KOPT-K1 (cell line): Measurements from ENCODE around the gene IQCN.
A peak's percentile ranks its signal among the peaks of the same experiment; 100 is the strongest.

Source experiments
- H3K27ac ChIP-seq: fragments of 200-600 bp; sonication (generic); 2 replicates; pipeline ENCODE4 v1.5.1; 2016; ENCODE audit warnings: antibody characterized with exemption, mild to moderate bottlenecking, low read depth, low read length; ENCODE audit not compliant: poor library complexity, severe bottlenecking
- H3K36me3 ChIP-seq: fragments of 200-600 bp; sonication (generic); 2 replicates; pipeline ENCODE4 v1.5.1; 2017; ENCODE audit warnings: antibody characterized with exemption, mild to moderate bottlenecking, low read length, moderate library complexity; ENCODE audit not compliant: insufficient read depth
- H3K9me3 ChIP-seq: fragments of 200-600 bp; sonication (generic); 2 replicates; pipeline ENCODE4 v1.5.1; 2017; ENCODE audit warnings: antibody characterized with exemption, low read length, mild to moderate bottlenecking; ENCODE audit not compliant: insufficient read depth, poor library complexity, severe bottlenecking

Gene IQCN

GRCh38 chr19:18282021-18282787, 8.0 kb upstream of the IQCN start:
- Histone ChIP-seq H3K36me3 (peaks cover 20% of the 10 kb centered on the region), H3K9me3 (no peaks in the 10 kb centered on the region), H3K27ac (peak overlapping the region; percentile 98)

- Histone ChIP-seq H3K36me3 (peaks cover 29% of the 10 kb centered on the region), H3K9me3 (no peaks in the 10 kb centered on the region), H3K27ac (peak within 1 kb of the TSS; percentile 98)
These were observed 7.1 kb upstream of the IQCN start, which contains the start of gene JUND for GRCh38 chr19:18281082-18282020. TSS of gene JUND (minus strand) at chr19:18281622. CDS start at chr19:18281484, 138 bp downstream.

GRCh38 chr19:18280247-18281081, 6.2 kb upstream of the IQCN start:
- Histone ChIP-seq H3K9me3 (no peaks in the 10 kb centered on the region), H3K27ac (peak overlapping the region; percentile 93), H3K36me3 (peaks cover 38% of the 10 kb centered on the region)

- no peaks in the 10 kb centered on the region for H3K9me3 ChIP-seq
- peaks cover 45% of the 10 kb centered on the region for H3K36me3 ChIP-seq
- H3K27ac ChIP-seq: peak overlapping the region; percentile 93
These were observed 5.4 kb upstream of the IQCN start for GRCh38 chr19:18279516-18280246.

- Histone ChIP-seq H3K9me3 (no peaks in the 10 kb centered on the region), H3K27ac (peak overlapping the region; percentile 93), H3K36me3 (peaks cover 50% of the 10 kb centered on the region)
These were observed 4.9 kb upstream of the IQCN start for GRCh38 chr19:18279266-18279515.

- Histone ChIP-seq H3K27ac (peak overlapping the region; percentile 93), H3K9me3 (no peaks in the 10 kb centered on the region)
These were observed 4.4 kb upstream of the IQCN start for GRCh38 chr19:18278521-18279265.

GRCh38 chr19:18274781-18275356, 617 bp upstream of the IQCN start:
- Histone ChIP-seq H3K36me3 (peaks cover 51% of the 10 kb centered on the region), H3K9me3 (no peaks in the 10 kb centered on the region), H3K27ac (no peak overlapping the region)

More at GRCh38 chr19:18278521-18279265, 4.4 kb upstream of the IQCN start:
- H3K36me3 ChIP-seq: peaks cover 51% of the 10 kb centered on the region

- no peak overlapping the region for H3K27ac ChIP-seq
These were observed 562 bp downstream of the IQCN start for GRCh38 chr19:18273561-18274218.

GRCh38 chr19:18271433-18271841, 2.8 kb downstream of the IQCN start:
- Histone ChIP-seq H3K27ac (no peak overlapping the region), H3K36me3 (peaks cover 23% of the 10 kb centered on the region), H3K9me3 (no peaks in the 10 kb centered on the region)

More at GRCh38 chr19:18273561-18274218, 562 bp downstream of the IQCN start:
- Histone ChIP-seq H3K9me3 (no peaks in the 10 kb centered on the region), H3K36me3 (peaks cover 44% of the 10 kb centered on the region)

GRCh38 chr19:18270326-18270725, 3.9 kb downstream of the IQCN start:
- H3K36me3 ChIP-seq: peaks cover 15% of the 10 kb centered on the region; the same call in 1 of the 2 replicates
- no peaks in the 10 kb centered on the region for H3K9me3 ChIP-seq
- H3K27ac ChIP-seq: no peak overlapping the region

- H3K27ac ChIP-seq: no peak overlapping the region
- peaks cover 3% of the 10 kb centered on the region; the same call in 1 of the 2 replicates for H3K36me3 ChIP-seq
- no peaks in the 10 kb centered on the region for H3K9me3 ChIP-seq
These were observed 5.1 kb downstream of the IQCN start for GRCh38 chr19:18269070-18269723.

- Histone ChIP-seq H3K27ac (peak overlapping the region; percentile 73), H3K9me3 (no peaks in the 10 kb centered on the region), H3K36me3 (peaks cover 3% of the 10 kb centered on the region; the same call in 1 of the 2 replicates)
These were observed 7.2 kb downstream of the IQCN start for GRCh38 chr19:18266771-18267686.
